Spinal cord (tissue), 10 donors: Measurements from ENCODE around the gene MAMDC2. TPM values are rescaled to one million over a fixed set of nuclear protein-coding genes. Genes with fewer than 3 reads are reported as not detected.
A peak's percentile ranks its signal among the peaks of the same experiment; 100 is the strongest.
"Not testable (repeated sequence)": the region's sequence is repeated elsewhere in the genome, so short reads cannot be mapped to it uniquely, and the experiment has no call there.

Source experiments
- DNase-seq, 6 donors: peaks; one replicate each; pipeline versions ENCODE4 v3.0.0 to v3.0.0-alpha.2; 2013 to 2015; ENCODE audit warnings: low spot score in 6 of 6, low read depth in 4 of 6
- H3K27ac ChIP-seq: one replicate; pipeline ENCODE4 v1.5.1; 2013; ENCODE audit warnings: low read depth, low read length, control low read depth
- H3K27me3 ChIP-seq: one replicate; pipeline ENCODE4 v1.6.1; 2013; ENCODE audit warnings: low read length; ENCODE audit not compliant: control insufficient read depth, insufficient read depth
- H3K36me3 ChIP-seq: one replicate; pipeline ENCODE4 v1.6.1; 2013; ENCODE audit warnings: low read length; ENCODE audit not compliant: control insufficient read depth, insufficient read depth
- H3K4me1 ChIP-seq: one replicate; pipeline ENCODE4 v1.6.1; 2013; ENCODE audit warnings: low read length; ENCODE audit not compliant: control insufficient read depth, insufficient read depth
- H3K4me3 ChIP-seq: one replicate; pipeline ENCODE4 v1.5.1; 2013; ENCODE audit warnings: low read depth, low read length, control low read depth
- H3K9me3 ChIP-seq: one replicate; pipeline ENCODE4 v1.6.1; 2013; ENCODE audit warnings: low read length; ENCODE audit not compliant: control insufficient read depth, insufficient read depth
- WGBS: methylation state at CpG from one replicate; pipeline ENCODE4 v1.1.5; 2013; ENCODE audit warnings: missing lambda C conversion rate; ENCODE audit not compliant: insufficient coverage; 5-methylcytosine and 5-hydroxymethylcytosine counted together
- polyA plus RNA-seq, 2 donors: library from polyadenylated mRNA; unstranded; fragments of 120-200 nt; gene quantifications; one replicate each; pipeline ENCODE4 v1.2.1, GENCODE V29; 2013; ENCODE audit not compliant: insufficient read length in 2 of 2
- total RNA-seq, 2 donors: library from RNA; depleted of rRNA in 1 of 2; stranded (reverse); fragments of 120-200 nt in 1 of 2; fragments of >200 nt in 1 of 2; gene quantifications; one replicate each; pipeline versions ENCODE4 v1.2.3 to v1.2.4, GENCODE V29; 2013 to 2014
- donor health status: healthy.

Gene MAMDC2
- total and polyA plus RNA-seq, 4 donors, result 2.0 to 8.2 (median 4.2) TPM

DNA sequence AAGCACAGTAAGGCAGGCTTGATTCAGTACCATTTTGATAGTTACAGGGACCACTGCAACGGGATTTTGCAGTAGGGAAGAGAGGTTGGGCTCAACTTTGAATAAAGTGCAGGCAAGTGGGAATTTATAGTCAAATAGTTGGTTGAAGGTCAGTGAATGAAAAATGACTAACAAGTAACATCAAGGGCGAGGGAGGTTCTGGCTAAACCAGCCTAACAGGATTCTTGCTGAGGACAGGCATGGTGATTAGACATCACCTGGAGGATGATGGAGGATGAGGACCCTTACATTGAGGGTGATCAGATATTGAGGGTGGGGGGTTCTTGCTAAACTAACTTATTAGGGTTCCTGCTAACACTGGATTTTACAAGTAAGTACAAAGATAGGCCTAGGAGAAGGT, 149.1 kb downstream of the MAMDC2 start:
- no peak for DNase-seq
- Histone ChIP-seq H3K27ac (no peak overlapping the region), H3K27me3 (no peaks in the 10 kb centered on the region), H3K4me1 (no peaks in the 10 kb centered on the region), H3K36me3 (no peaks in the 10 kb centered on the region), H3K4me3 (no peak overlapping the region), H3K9me3 (no peaks in the 10 kb centered on the region)
- WGBS, result 84% methylated on average over 2 of the region's 2 CpGs

GRCh38 chr9:70195456-70195855, 151.8 kb downstream of the MAMDC2 start:
- Histone ChIP-seq H3K4me1 (no peaks in the 10 kb centered on the region), H3K27ac (no peak overlapping the region), H3K4me3 (no peak overlapping the region), H3K36me3 (no peaks in the 10 kb centered on the region), H3K9me3 (no peaks in the 10 kb centered on the region), H3K27me3 (no peaks in the 10 kb centered on the region)
- 90% methylated on average over 2 of the region's 3 CpGs for WGBS
- no peak for DNase-seq

DNA sequence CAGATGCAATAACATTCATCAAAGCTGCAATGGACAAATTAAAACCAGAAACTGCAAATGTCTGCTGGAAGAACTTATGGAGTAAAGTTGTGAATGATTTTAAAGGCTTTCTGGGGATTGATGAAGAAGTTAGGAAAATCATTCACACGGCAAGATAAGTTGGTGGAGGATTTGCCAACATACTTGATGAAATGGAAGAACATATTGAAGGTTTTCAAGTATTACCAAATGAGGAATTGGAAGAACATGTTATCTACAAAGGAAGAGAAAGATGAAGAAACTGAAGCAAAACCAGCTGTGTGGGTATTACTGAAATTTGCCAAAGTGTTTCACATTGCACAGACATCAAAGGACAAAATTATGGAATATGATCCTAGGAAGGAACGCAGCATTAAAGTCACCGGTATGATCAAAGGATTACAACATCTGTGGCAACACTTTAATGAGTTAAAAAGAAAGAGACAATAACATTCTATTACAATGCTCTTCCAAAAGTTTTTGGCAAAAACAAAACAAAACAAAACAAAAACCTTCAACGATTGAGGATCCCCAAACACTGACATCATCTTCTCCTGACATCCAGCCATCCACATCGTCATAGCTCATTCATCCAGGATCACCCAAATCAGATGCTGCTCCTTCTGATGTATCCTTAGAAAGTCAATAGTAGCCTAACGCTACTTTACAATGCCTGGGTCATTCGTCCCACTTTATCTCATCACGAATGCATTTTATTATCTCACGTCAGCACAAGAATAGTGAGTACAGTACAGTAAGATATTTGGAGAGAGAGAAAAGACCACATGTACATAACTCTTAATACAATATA, 153.8 kb downstream of the MAMDC2 start:
- Histone ChIP-seq H3K4me1 (no peaks in the 10 kb centered on the region), H3K36me3 (no peaks in the 10 kb centered on the region), H3K27ac (no peak overlapping the region), H3K27me3 (no peaks in the 10 kb centered on the region), H3K4me3 (no peak overlapping the region), H3K9me3 (no peaks in the 10 kb centered on the region)
- no peak for DNase-seq
- whole genome bisulfite sequencing, result 79% methylated on average over 3 of the region's 9 CpGs

- DNase-seq, H3K9me3 ChIP-seq, H3K36me3 ChIP-seq, H3K27me3 ChIP-seq, H3K27ac ChIP-seq, H3K4me1 ChIP-seq, H3K4me3 ChIP-seq: not testable (repeated sequence)
- 91% methylated on average over 7 of the region's 16 CpGs for WGBS
Observed at GRCh38 chr9:70204743-70205142, 161.1 kb downstream of the MAMDC2 start.

DNA sequence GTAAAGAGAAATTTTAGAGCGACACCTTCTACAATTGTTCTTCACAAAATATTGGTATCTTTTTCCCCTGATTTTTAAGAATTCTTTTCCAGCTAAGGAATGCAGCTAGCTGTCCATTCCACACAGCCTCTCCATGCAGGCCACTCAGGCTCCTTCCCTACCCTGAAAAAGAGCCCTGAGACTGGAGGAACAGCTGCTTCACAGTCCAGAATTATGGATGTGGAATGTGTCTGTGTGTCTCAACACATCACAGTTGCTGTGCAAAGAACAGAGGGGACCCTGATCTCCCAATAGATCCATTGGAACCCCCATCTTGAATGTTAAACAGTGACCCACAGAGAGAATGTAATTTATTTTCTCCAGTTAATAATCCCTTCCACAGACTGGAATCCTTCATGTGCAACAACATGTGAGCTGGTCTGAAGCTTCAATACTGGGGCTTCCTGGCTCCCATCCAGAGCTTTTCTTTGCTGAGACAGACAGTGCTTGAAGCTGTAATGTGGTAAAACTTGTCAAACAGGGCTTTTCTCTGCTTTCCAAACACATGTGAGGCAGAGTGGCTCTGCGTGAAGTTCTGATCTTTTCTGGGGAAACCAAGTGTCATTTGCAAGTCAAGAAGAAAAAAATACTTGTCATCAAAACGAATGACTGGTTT, 161.8 kb downstream of the MAMDC2 start:
- Histone ChIP-seq H3K36me3 (no peaks in the 10 kb centered on the region), H3K4me3 (no peak overlapping the region), H3K27ac (no peak overlapping the region), H3K4me1 (peaks cover 3% of the 10 kb centered on the region), H3K9me3 (no peaks in the 10 kb centered on the region), H3K27me3 (no peaks in the 10 kb centered on the region)
- DNase-seq, result peak; percentile 9 to 79 (median 54)
- WGBS, result no CpG with 5 or more reads among the region's 3 CpGs

- 98% methylated on average over 11 of the region's 16 CpGs for WGBS
- H3K27me3 ChIP-seq, result no peaks in the 10 kb centered on the region
- peaks cover 2% of the 10 kb centered on the region for H3K9me3 ChIP-seq
- no peak for DNase-seq
- H3K27ac ChIP-seq, result no peak overlapping the region
- no peaks in the 10 kb centered on the region for H3K4me1 ChIP-seq
- H3K4me3 ChIP-seq, result no peak overlapping the region
- no peaks in the 10 kb centered on the region for H3K36me3 ChIP-seq
Observed at GRCh38 chr9:70217029-70217428, 173.4 kb downstream of the MAMDC2 start.

DNA sequence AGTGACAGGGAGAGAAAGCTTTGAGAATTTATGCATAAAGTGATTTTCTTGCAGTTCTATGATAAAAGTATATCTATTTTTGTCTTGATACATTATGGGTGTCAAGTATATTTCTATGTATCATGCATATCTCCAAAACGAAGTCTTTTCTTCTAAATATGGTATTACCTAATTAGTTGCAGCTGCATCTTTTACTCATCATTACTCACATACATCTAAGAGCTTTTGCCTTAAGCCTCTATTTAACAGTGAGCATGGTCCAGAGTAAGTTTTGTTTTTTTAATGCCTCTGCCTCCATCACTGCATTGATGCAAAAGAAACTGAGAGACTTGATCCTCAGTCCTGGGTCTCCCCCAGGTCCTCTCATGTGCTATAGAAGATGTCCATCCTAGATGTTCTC, 175.1 kb downstream of the MAMDC2 start:
- DNase-seq, result no peak
- H3K27ac ChIP-seq, result no peak overlapping the region
- no peaks in the 10 kb centered on the region for H3K27me3 ChIP-seq
- H3K4me1 ChIP-seq, result no peaks in the 10 kb centered on the region
- WGBS, result no CpG with 5 or more reads among the region's 1 CpG
- no peak overlapping the region for H3K4me3 ChIP-seq
- no peaks in the 10 kb centered on the region for H3K36me3 ChIP-seq
- no peaks in the 10 kb centered on the region for H3K9me3 ChIP-seq

GRCh38 chr9:70220216-70220615, 176.6 kb downstream of the MAMDC2 start:
- H3K9me3 ChIP-seq, result no peaks in the 10 kb centered on the region
- no CpG with 5 or more reads among the region's 2 CpGs for WGBS
- H3K4me1 ChIP-seq, result no peaks in the 10 kb centered on the region
- H3K27ac ChIP-seq, result no peak overlapping the region
- H3K27me3 ChIP-seq, result no peaks in the 10 kb centered on the region
- H3K36me3 ChIP-seq, result no peaks in the 10 kb centered on the region
- no peak overlapping the region for H3K4me3 ChIP-seq
- no peak for DNase-seq

DNA sequence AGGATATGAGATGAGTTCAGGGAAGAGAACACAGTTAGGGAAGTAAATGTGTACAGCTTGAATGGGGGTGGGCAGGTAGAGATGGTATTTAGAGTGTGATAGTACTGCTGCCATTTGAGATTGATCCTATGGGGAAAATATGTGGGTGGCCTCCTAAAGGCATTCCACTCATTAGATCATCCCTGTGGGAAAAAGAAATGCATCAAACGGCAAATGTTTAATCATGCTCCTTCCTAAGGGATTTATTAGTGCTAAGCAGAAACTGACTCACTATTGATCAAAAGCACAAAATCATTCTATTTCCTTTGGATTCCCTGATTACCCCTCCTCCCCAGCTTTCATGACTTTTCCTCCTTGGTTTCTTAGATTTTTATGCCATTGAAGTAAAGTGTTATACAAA, 178.7 kb downstream of the MAMDC2 start:
- H3K4me3 ChIP-seq, result no peak overlapping the region
- H3K27ac ChIP-seq, result no peak overlapping the region
- H3K36me3 ChIP-seq, result no peaks in the 10 kb centered on the region
- peak in 1 of 6 donors; percentile 38 for DNase-seq
- H3K4me1 ChIP-seq, result no peaks in the 10 kb centered on the region
- no CpG with 5 or more reads among the region's 1 CpG for WGBS
- H3K27me3 ChIP-seq, result no peaks in the 10 kb centered on the region
- H3K9me3 ChIP-seq, result no peaks in the 10 kb centered on the region

- H3K4me3 ChIP-seq, result no peak overlapping the region
- no peaks in the 10 kb centered on the region for H3K36me3 ChIP-seq
- no peak overlapping the region for H3K27ac ChIP-seq
- no peaks in the 10 kb centered on the region for H3K27me3 ChIP-seq
- DNase-seq, result peak in 4 of 6 donors; percentile 8 to 67 (median 22)
- WGBS, result 23% methylated on average over 2 of the region's 2 CpGs
- H3K9me3 ChIP-seq, result no peaks in the 10 kb centered on the region
- peaks cover 3% of the 10 kb centered on the region for H3K4me1 ChIP-seq
Observed at GRCh38 chr9:70228118-70228517, 184.5 kb downstream of the MAMDC2 start.
